Activated CD8-positive, alpha-beta memory T cell treated with anti-CD3 and anti-CD28 coated beads, Interleukin-2, amount 50 U/mL, for 4 hours (primary cell): Measurements from ENCODE around the gene ELMO1.
A peak's percentile ranks its signal among the peaks of the same experiment; 100 is the strongest.

Source experiments
- DNase-seq: peaks from one replicate; pipeline ENCODE4 v3.0.0-alpha.2; 2020

Gene ELMO1, protein sequence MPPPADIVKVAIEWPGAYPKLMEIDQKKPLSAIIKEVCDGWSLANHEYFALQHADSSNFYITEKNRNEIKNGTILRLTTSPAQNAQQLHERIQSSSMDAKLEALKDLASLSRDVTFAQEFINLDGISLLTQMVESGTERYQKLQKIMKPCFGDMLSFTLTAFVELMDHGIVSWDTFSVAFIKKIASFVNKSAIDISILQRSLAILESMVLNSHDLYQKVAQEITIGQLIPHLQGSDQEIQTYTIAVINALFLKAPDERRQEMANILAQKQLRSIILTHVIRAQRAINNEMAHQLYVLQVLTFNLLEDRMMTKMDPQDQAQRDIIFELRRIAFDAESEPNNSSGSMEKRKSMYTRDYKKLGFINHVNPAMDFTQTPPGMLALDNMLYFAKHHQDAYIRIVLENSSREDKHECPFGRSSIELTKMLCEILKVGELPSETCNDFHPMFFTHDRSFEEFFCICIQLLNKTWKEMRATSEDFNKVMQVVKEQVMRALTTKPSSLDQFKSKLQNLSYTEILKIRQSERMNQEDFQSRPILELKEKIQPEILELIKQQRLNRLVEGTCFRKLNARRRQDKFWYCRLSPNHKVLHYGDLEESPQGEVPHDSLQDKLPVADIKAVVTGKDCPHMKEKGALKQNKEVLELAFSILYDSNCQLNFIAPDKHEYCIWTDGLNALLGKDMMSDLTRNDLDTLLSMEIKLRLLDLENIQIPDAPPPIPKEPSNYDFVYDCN

DNA sequence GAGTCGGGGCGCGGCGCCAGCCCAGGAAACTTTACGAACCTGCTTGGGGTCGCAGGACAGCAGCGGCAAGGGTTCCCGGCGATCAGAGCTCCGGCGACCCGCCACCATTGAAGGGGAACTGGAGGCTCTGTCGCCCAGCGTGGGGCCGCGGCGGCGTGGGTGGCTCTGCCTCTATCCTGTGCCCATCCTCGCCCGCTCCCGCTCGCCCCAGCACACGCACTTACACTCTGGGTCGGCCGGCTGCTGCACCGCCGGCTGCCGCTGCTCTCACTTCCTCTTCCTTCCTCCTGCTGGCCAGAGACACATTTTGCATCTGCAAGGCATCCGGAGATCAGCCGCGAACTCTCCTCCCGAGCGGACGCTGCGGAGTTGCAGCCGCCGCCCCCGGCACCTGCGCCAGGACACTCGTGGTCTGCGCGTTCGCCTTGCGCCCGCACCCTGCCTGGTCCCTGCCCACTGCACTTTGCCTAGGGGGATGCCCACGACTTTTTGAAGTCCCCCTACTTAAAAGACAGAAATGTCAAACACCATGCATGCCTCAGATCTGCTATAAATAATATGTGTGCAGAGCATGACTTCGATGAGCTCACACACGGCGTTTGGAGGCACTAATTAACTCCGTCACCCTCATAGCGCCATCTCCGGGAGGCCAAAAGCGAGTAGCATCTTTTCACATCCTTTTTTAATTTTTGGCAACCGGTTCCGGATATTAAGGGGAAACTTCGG lies at the start of gene ELMO1:
Gene ELMO1, minus strand, starts transcription at position 229 of the 726 bp plus-strand sequence. CDS start 106,174 bp downstream, outside the sequence.
- peak; percentile 65 for DNase-seq

DNA sequence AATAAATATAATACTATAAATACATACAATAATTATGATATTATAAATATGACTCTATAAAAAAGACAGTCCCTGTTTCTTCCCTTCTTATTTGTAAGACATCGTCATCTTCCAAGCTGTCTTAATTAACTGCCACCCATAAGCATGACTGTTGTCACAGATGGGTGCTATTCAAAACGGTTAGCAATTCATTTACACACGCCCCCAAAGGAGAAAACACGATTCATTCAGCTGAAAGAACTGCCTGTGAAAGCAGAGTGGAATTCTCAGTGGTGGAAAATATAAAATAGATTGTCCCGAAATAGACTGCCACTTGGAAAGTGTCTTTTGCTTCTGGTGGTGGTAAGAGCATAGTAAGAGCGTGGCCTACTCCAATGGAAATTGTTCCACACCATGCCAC lies 48.9 kb upstream of the ELMO1 start:
- DNase-seq = no peak

DNA sequence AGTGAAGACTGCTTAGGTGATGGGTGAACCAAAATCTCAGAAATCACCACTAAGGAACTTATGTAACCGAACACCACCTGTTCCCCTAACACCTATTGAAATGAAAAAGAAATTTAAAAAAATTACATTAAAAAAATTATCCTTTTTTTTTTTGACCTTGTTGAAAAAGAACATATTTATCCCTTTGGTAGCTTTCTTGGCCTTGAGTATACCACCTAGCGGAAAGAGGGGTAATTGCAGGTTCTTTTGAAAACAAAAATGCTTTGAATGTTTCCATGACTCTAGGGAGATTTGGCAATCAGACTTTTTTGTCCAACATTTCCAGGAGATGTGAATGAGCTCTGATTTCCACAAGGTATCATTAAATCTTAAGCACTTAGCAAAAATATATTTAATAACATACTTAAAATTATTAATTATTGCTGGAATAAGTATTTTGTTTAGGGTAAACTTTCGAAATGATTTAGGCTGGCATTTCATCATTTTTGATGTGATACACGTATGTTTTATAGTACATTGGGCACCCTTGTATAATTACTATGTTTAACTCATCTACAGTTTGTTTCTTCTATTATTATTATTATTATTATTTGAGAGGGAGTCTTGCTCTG lies 47.0 kb upstream of the ELMO1 start:
- no peak for DNase-seq

GRCh38 chr7:37494926-37495325 lies 46.3 kb upstream of the ELMO1 start:
- DNase-seq = no peak

DNA sequence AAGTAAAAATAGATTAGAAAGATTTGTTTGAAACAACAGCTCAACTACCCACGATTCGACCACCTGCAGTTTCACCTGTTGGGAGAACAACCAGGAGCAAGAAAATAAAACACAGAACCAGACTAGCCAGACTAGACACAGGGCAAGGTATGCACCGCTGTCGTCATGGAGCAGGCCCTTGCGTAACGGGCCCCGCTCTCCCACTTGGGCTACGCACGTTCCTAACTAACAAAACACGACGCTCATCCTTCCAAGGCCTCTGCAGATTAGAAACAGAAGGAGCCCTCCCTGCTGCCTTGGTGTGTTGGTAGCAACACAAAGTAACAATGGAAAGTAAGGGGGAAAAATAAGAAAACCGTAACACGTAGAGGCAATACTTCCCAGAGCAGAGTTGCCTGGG lies 45.1 kb upstream of the ELMO1 start:
- no peak for DNase-seq

DNA sequence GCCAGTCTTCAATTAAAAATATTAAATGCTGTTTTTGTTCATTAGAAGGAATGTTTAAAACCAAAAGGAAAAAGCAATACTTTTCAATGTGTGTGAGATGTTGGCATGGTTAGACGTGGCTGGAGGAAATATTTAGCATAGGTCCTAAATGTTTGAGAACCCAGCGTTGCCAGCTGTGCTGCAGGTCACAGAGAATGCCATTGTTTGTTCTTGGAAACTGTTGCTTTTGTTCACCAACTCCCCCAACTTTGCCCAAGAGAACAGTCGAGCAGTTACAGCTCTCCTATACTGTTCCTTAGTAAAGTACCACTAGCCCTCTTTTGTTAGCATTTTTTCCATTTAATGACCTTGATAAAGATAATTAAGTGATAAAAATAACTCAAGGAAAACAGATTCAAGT lies 44.5 kb upstream of the ELMO1 start:
- DNase-seq = no peak

GRCh38 chr7:37491919-37492694 lies 43.4 kb upstream of the ELMO1 start:
- DNase-seq = peak; percentile 14

DNA sequence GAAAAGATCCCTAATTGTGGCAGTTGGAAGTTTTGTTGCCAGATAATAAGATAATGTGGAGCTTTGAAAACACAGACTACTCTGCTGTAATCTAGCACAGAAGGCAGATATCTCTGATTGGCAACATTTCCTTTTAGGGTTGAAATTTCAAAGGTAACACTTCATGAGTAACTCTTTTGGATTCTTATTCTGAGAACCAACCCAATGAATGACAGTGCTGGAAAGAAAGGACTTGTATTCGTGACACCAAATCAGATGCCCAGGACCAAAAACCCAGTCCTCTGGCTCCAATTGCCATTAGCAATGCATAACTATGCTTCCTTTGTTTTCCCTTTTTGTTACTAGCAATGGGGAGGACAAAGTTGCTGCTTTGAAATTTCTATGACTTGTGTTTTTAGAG lies 41.0 kb upstream of the ELMO1 start:
- no peak for DNase-seq

DNA sequence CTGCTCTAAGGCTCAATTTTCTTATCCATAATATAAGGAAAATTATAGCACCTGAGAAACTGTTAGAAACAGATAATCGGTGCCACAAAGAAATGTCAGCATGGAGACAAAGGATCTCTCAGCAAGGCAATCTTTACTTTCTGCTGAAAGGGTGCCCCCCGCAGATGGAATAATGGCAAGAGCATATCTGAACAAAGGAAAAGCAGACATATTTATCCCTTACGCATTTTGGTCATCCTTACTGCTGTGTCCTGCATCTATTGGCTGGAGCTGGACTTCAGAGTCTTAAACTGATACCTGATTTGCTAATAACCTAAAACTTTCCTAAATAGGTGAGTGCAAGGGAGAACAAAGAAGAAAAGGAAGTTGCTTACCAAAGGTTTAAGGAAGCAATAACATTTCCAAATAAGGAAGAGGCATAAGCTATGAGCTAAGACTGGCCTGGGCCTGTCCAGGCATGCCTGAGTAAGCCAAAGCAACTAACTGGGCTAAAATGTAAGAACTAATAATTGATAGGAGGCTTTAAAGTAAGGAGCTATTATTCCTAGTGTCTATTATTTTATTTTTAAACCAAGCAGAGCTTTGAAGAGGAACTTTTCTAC lies 39.6 kb upstream of the ELMO1 start:
- no peak for DNase-seq

DNA sequence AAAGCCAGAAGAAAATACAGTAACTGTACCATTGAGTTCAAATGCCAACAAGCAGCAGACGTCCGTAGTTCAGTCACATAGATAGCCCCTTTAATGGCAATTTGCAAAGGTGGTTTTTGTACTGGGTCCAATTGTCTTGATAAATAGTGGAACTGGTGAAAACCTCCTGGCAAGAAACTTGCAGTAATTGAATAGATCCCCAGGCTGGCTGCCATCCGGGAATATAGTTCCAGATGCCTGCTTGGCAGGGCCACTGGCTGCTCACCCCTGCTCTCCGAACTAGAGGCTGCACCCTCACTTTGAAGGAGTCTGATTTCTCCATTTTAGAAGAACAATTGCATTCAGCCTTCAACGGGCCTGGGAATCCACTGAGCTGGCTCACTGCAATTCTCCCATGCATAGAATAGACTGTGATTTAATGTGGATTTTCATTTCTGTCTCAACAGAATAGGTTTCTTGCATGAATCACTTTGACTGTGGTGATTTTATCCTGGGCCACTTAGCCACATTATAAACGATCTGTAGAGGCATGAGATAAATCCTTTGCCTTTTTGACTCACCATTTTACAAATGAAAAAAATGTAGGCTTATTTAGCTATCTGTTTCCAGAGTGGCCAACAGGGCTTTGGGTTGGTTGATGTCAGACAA lies 35.9 kb upstream of the ELMO1 start:
- DNase-seq = no peak

- DNase-seq = no peak
Measured at GRCh38 chr7:37483627-37484026, 35.0 kb upstream of the ELMO1 start.

GRCh38 chr7:37482953-37483352 lies 34.3 kb upstream of the ELMO1 start:
- DNase-seq = no peak

DNA sequence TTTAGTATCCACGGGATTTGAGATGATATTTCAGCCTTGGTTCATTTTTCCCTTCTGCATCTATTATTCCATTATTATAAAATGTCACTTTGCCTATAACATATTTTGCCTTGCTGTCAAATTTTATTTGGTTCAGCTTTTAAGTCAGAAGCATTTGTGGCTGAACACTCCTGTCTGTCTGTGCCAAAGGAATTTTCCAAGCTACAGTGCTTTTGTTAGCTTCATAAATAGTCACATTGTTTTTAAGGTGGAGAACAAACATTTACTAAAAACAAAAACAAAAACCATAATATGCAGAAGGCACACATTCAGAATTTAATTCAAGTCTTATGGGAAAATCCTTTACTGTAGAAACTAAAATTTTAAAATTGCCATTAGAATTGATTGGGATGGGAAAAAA lies 33.8 kb upstream of the ELMO1 start:
- no peak for DNase-seq

DNA sequence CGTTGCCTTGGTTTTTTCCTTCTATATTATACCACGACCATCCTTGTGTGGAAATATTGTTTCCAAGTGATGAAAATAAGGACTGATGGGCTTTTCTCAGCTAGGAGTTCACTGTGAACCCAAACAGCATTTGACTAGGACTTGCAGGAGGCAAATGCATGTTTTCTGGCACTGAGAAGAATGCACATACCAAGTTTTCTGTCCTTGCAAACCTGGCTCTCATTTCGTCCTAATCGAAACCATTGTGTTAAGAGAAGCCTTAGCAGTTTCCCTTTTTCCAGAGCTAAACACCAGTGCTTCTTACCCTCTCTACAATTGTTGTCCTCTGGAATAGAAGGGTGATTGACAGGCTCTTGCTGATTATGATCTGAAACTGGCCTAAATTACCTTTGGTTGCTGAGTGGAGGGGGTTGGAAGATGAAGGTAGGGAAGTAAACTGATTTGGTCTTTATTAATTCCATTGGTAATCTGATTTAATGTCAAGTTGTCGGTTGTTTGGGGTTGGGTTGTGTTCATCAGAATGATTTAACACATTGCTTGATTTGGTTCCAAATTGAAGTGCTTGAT lies 33.1 kb upstream of the ELMO1 start:
- DNase-seq = no peak

DNA sequence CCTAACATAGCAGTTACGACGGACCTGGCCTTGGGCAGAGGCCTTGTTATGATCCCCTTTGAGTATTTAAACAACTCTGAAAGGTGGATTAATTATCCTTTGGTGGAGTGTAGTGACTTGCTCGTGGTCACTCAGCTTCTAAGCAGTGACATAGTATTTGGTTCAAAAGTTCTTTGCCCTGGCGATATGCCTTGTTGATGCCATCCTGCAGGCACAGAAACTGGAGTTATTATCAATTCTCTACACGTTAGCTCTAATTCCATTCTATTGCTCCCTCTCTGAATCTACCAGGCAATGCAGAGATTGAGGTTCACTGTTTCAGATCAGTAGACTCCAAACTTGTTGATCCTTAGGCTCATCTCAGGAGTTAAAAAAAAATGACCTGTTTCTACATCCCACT lies 32.5 kb upstream of the ELMO1 start:
- no peak for DNase-seq

GRCh38 chr7:37480041-37481031 lies 31.7 kb upstream of the ELMO1 start:
- DNase-seq = no peak

- no peak for DNase-seq
Measured at GRCh38 chr7:37476881-37477450, 28.3 kb upstream of the ELMO1 start.

- no peak for DNase-seq
Measured at GRCh38 chr7:37476428-37476827, 27.8 kb upstream of the ELMO1 start.

GRCh38 chr7:37475646-37476045 lies 27.0 kb upstream of the ELMO1 start:
- DNase-seq = no peak
